ENCODE results near the gene KRT82.

The KRT82 gene

DNA sequence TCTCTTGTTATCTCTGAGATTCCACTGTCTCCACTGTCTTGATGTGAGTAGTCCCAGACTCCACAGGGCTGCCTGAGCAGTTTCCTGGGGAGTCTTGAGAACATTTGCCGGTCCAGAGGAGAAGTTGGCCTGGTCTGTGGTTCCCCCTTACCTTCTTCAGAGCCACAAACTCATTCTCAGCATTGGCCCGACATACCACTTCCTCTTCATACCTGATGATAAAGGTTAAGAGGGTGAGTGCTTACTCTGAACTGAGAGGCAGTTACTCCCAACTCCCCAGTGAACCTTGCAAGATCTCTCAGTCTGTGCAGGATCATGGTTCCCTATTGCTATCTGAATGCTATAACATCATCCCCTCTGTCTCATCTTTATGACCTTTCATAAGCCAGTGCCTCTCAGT lies 23.3 kb downstream of the KRT82 start:
- H3K9me3 ChIP-seq (ENCODE audit: insufficient read depth, low read length): no peaks in the 10 kb centered on the region
- TF ChIP-seq, protein P1, sequence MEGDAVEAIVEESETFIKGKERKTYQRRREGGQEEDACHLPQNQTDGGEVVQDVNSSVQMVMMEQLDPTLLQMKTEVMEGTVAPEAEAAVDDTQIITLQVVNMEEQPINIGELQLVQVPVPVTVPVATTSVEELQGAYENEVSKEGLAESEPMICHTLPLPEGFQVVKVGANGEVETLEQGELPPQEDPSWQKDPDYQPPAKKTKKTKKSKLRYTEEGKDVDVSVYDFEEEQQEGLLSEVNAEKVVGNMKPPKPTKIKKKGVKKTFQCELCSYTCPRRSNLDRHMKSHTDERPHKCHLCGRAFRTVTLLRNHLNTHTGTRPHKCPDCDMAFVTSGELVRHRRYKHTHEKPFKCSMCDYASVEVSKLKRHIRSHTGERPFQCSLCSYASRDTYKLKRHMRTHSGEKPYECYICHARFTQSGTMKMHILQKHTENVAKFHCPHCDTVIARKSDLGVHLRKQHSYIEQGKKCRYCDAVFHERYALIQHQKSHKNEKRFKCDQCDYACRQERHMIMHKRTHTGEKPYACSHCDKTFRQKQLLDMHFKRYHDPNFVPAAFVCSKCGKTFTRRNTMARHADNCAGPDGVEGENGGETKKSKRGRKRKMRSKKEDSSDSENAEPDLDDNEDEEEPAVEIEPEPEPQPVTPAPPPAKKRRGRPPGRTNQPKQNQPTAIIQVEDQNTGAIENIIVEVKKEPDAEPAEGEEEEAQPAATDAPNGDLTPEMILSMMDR (IDR thresholded peaks at IDR 0.05; ENCODE audit: low read depth, low read length): no peak
- TF ChIP-seq EZH2phosphoT487 (IDR thresholded peaks at IDR 0.05; ENCODE audit: low read depth): no peak
- peaks cover 27% of the 10 kb centered on the region for H3K27me3 ChIP-seq (ENCODE audit: low read depth, low read length)
- peaks cover 6% of the 10 kb centered on the region for H3K4me1 ChIP-seq (ENCODE audit: low read length)
- no peaks in the 10 kb centered on the region for H3K36me3 ChIP-seq (replicated peaks; ENCODE audit: low read depth, low read length)
- H3K79me2 ChIP-seq (ENCODE audit: low read length): no peaks in the 10 kb centered on the region
- H4K20me1 ChIP-seq (ENCODE audit: insufficient read depth, low read length): no peaks in the 10 kb centered on the region
- no peak overlapping the region for H3K4me3 ChIP-seq (ENCODE audit: low read length)
- no peak overlapping the region for H3K27ac ChIP-seq (ENCODE audit: low read length)
- H3K4me2 ChIP-seq (ENCODE audit: low read length): no peak overlapping the region
- no peak overlapping the region for H3K9ac ChIP-seq (ENCODE audit: low read length)
- H2AFZ ChIP-seq (ENCODE audit: low read depth, low read length): no peak overlapping the region

DNA sequence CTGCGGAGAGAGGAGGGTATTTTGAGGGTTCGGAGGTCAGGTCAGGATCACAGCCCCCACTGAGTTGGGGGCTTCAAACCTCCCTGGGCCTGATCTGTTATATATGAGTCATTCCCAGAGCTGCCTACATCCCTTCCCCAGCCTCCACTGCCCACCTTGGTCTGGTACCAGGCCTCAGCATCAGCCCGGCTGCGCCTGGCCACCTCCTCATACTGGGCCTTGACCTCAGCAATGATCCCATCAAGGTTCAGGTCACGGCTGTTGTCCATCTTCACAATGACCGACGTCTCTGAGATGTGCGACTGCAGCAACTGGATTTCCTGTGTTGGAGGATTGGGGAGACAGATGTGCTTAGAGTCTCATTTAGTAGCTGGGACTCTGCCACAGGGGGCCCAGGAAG lies 24.9 kb downstream of the KRT82 start:
- H3K27me3 ChIP-seq (ENCODE audit: low read depth, low read length): peaks cover 23% of the 10 kb centered on the region; the same call in 1 of the 2 replicates
- no peak overlapping the region for H3K27ac ChIP-seq (ENCODE audit: low read length)
- H3K9ac ChIP-seq (ENCODE audit: low read length): no peak overlapping the region
- no peak overlapping the region for H3K4me3 ChIP-seq (ENCODE audit: low read length)
- H3K9me3 ChIP-seq (ENCODE audit: insufficient read depth, low read length): no peaks in the 10 kb centered on the region
- no peaks in the 10 kb centered on the region for H4K20me1 ChIP-seq (ENCODE audit: insufficient read depth, low read length)
- no peak for TF ChIP-seq EZH2phosphoT487 (IDR thresholded peaks at IDR 0.05; ENCODE audit: low read depth)
- TF ChIP-seq, protein P1 (IDR thresholded peaks at IDR 0.05; ENCODE audit: low read depth, low read length): no peak
- no peak overlapping the region for H2AFZ ChIP-seq (ENCODE audit: low read depth, low read length)
- H3K4me2 ChIP-seq (ENCODE audit: low read length): no peak overlapping the region
- peaks cover 6% of the 10 kb centered on the region for H3K4me1 ChIP-seq (ENCODE audit: low read length)
- no peaks in the 10 kb centered on the region for H3K36me3 ChIP-seq (replicated peaks; ENCODE audit: low read depth, low read length)
- no peaks in the 10 kb centered on the region for H3K79me2 ChIP-seq (ENCODE audit: low read length)

DNA sequence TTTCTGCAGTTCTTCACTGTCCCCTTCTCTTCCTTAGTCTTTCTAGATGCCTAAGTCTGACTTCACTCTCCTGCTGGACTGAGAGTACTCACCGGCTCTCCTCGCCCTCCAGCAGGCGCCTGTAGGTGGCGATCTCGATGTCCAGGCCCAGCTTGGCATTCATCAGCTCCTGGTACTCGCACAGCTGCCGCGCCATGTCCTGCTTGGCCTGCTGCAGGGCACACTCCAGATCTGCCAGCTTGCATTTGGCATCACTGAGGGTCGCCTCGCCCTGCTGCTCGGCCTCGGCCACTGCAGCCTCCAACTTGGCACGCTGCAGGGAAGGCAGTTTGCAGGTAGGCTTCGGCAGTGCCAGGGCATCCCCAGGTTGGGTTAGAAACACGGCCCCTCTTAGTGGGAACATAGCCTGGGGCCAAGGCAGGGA lies 25.9 kb downstream of the KRT82 start:
- H3K4me1 ChIP-seq (ENCODE audit: low read length): peaks cover 6% of the 10 kb centered on the region
- H3K79me2 ChIP-seq (ENCODE audit: low read length): no peaks in the 10 kb centered on the region
- H3K27me3 ChIP-seq (ENCODE audit: low read depth, low read length): peaks cover 24% of the 10 kb centered on the region; the same call in 1 of the 2 replicates
- no peak for TF ChIP-seq EZH2phosphoT487 (IDR thresholded peaks at IDR 0.05; ENCODE audit: low read depth)
- TF ChIP-seq, protein P1 (IDR thresholded peaks at IDR 0.05; ENCODE audit: low read depth, low read length): peak; percentile 55
- no peak overlapping the region for H3K9ac ChIP-seq (ENCODE audit: low read length)
- H3K4me2 ChIP-seq (ENCODE audit: low read length): no peak overlapping the region
- no peaks in the 10 kb centered on the region for H4K20me1 ChIP-seq (ENCODE audit: insufficient read depth, low read length)
- no peak overlapping the region for H3K27ac ChIP-seq (ENCODE audit: low read length)
- H2AFZ ChIP-seq (ENCODE audit: low read depth, low read length): no peak overlapping the region
- H3K36me3 ChIP-seq (replicated peaks; ENCODE audit: low read depth, low read length): no peaks in the 10 kb centered on the region
- H3K9me3 ChIP-seq (ENCODE audit: insufficient read depth, low read length): no peaks in the 10 kb centered on the region
- no peak overlapping the region for H3K4me3 ChIP-seq (ENCODE audit: low read length)

DNA sequence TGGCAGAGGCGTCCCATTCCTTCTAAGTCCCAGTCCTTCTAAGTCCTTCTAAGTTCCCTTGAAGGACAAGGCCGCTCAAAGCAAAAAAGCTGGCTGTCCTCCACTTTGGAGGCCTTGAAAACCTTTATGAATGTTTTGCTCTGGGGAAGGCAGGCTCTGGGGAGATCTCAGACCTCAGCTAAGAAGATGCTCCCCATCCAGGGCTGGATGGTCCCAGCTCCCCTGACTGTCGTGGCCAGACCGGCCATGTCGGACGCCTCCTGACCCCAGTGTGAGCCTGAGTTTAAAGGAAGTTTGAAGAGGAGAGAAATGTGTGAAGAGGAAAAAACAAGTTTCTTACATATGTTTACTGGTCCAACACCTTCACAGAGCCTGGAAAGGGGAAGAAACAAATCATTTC lies 26.6 kb downstream of the KRT82 start:
- TF ChIP-seq, protein P1 (IDR thresholded peaks at IDR 0.05; ENCODE audit: low read depth, low read length): no peak
- no peak for TF ChIP-seq EZH2phosphoT487 (IDR thresholded peaks at IDR 0.05; ENCODE audit: low read depth)
- Histone ChIP-seq H3K4me1 (ENCODE audit: low read length) (peaks cover 6% of the 10 kb centered on the region), H3K4me3 (ENCODE audit: low read length) (no peak overlapping the region), H3K36me3 (replicated peaks; ENCODE audit: low read depth, low read length) (no peaks in the 10 kb centered on the region), H3K9ac (ENCODE audit: low read length) (no peak overlapping the region), H3K4me2 (ENCODE audit: low read length) (no peak overlapping the region), H3K9me3 (ENCODE audit: insufficient read depth, low read length) (no peaks in the 10 kb centered on the region), H4K20me1 (ENCODE audit: insufficient read depth, low read length) (no peaks in the 10 kb centered on the region), H3K27me3 (ENCODE audit: low read depth, low read length) (peaks cover 24% of the 10 kb centered on the region; the same call in 1 of the 2 replicates), H3K27ac (ENCODE audit: low read length) (no peak overlapping the region), H2AFZ (ENCODE audit: low read depth, low read length) (no peak overlapping the region), H3K79me2 (ENCODE audit: low read length) (no peaks in the 10 kb centered on the region)

All from OCI-LY3 (cell line).